WI38 (cell line): Measurements from ENCODE around the gene DPCD.

ENCODE experiments used
- H3K4me3 ChIP-seq: 2 replicates; pipeline ENCODE4 v1.5.1; 2011; ENCODE audit warnings: low read depth, mild to moderate bottlenecking, control low read depth, low read length
- TF ChIP-seq, protein P1 (sequence below): IDR thresholded peaks from 2 replicates; pipeline ENCODE4 v1.5.1; 2012; ENCODE audit warnings: low read depth, mild to moderate bottlenecking, control low read depth, low read length

The DPCD gene

DNA sequence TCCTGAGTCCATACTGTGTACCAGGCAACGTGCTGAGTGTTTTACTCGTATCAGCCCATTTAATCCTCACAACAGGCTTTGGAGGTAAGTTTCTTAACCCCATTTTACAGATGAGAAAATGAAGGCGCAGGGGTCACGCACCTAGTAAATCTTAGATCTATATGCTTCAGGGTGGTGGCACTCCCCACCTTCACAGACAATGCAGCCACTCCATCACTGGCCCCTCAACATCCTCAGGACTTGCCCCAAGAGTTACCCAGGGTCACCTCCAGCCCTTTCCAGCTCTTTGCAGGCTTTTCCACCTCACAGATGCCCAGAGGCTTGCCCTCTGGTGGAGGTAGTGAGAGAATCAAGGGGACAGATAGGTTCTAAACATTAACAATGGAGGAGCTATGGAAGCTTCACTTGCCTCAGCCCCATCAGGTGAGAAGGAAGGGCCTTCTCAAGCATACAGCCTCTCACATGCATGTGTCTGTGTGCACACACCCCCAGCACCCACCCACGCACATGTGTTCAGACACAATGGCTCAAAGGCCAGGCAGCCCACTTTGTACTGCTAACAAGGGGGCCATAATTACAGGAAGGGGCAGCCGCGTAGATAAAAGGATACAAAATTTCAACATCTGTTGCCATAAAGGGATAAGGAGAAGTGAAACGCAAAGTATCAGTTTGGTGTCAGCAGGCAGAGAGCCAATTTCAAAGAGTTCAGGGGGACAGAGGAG is 29.1 kb downstream of the DPCD start:
- H3K4me3 ChIP-seq = no peak overlapping the region
- TF ChIP-seq, protein P1, sequence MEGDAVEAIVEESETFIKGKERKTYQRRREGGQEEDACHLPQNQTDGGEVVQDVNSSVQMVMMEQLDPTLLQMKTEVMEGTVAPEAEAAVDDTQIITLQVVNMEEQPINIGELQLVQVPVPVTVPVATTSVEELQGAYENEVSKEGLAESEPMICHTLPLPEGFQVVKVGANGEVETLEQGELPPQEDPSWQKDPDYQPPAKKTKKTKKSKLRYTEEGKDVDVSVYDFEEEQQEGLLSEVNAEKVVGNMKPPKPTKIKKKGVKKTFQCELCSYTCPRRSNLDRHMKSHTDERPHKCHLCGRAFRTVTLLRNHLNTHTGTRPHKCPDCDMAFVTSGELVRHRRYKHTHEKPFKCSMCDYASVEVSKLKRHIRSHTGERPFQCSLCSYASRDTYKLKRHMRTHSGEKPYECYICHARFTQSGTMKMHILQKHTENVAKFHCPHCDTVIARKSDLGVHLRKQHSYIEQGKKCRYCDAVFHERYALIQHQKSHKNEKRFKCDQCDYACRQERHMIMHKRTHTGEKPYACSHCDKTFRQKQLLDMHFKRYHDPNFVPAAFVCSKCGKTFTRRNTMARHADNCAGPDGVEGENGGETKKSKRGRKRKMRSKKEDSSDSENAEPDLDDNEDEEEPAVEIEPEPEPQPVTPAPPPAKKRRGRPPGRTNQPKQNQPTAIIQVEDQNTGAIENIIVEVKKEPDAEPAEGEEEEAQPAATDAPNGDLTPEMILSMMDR = no peak

DNA sequence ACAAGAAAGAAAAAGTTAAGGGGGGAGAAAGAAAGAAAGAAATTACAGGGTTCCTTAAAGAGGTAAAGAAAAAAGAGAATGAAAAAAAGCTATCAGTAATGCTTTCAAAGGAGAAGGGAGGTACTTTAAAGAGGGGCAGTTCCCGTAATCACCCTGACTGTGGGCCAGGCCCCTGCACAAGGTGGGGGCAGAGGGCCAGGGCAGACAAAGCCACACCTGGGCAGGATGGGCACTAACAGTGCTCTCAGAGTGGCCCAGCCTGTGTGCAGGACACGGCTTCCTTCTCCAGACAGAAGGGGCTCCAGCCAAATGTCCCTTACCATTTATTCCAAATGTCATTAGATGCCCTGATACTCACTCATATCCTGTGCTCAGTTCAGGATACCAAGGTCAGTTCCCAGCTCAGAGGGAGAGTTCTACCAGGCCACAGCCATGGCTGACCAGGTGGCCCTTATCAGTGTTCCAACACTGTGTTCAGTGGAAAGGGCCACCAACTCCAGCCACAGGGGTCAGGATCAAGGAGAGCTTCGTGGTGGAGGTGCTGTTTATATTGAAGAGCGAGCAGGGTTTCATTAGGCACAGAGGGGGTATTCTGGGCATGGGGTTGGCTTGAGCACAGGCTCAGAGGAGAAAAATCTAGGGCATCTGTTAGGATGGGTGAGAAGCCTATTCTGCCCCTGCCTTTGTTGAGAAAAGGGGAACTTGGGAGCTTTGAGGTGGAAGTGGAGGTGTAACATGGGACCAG is 29.9 kb downstream of the DPCD start:
- TF ChIP-seq, protein P1 = no peak

DNA sequence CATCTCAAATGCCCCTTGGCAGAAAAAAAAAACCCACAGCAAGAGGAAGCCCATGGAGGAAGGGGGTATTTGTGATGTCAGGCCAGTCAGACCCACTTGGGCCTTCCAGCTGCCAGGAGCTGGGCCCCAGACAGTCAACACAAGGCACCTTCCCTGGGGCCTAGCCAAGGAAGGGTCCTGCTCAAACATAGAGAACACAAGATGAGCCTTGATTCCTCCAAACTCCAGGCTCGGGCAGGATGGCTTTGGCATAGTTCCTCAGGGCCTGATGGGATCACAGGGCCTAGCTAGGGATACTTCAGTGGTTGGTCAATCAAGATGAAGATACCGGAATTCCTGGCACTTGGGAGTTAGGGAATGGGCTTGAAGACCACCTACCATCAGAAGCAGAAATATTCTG is 30.8 kb downstream of the DPCD start:
- no peak overlapping the region for H3K4me3 ChIP-seq
- TF ChIP-seq, protein P1 = no peak

More for the DNA sequence above, 29.9 kb downstream of the DPCD start:
- H3K4me3 ChIP-seq = no peak overlapping the region

DNA sequence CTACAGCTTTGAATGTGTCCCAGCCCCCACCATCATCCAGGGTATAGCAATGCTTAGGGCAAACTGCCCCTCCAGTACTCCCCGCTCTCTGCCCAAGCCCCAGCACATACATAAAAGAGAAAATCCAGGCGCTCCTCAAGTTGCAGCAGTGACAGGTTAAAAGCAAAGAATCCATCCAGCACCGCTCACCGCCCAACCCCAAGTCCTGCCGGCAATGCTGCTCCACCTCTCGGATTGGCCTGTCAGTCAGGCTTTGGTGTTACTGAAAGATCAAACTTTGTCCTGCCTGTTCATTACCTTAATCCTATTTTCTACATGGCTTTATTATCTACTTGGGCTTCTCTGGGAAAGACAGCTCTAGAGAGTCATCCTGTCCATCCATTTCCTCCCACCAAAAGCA is 31.9 kb downstream of the DPCD start:
- TF ChIP-seq, protein P1 = no peak
- no peak overlapping the region for H3K4me3 ChIP-seq

DNA sequence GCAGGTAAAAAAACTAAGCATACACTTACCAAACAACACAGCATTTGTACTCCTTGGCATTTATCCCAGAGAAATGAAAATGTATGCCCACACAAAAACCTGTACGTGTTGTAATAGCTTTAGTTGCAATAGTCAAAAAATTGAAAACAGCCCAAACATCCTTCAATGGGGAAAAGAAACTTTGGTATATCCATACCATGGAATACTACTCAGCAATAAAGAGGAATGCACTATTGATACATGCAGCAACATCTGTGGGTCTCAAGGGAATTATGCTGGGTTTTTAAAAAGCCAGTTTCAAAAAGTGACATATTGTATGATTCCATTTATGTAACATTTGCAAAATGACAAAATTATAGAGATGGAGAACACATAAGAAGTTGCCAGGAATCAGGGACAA is 35.4 kb downstream of the DPCD start:
- H3K4me3 ChIP-seq = no peak overlapping the region
- TF ChIP-seq, protein P1 = no peak

DNA sequence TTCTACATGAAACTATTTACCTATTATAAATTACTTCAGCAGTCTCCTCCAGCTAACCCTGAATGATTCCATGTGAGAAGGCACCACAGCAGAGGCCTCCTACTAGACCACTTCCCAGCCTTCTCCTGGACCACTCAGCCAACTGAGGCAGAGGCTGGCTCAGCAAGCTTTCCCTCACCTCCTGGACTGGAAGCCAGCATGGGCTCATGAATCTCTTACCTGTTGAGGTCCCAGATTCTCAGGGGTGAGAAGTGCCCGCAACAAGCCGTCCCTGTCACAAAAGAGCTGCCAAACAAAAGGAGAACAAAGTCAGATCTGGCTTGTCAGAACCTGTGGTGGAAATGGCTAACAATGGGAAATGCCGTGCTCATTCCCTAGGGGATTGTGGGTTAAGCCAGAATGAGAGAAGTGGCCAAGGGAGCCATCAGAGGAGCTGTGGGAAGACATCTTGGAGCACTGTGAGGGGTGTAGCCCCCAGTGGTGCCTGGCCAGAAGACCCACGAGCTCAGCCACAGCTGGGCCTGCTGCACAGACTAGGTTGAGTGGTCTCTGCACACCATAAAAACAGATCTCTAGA is 36.5 kb downstream of the DPCD start:
- TF ChIP-seq, protein P1 = no peak
- no peak overlapping the region for H3K4me3 ChIP-seq
